OCI-LY3 (cell line): ENCODE results near the gene AQP9.

Experiments used
- H2AFZ ChIP-seq: fragments of 200-600, 300-600 bp; shearing (Covaris generic); 2 replicates; pipeline ENCODE4 v1.6.0; 2014; ENCODE audit warnings: antibody characterized with exemption, low read depth, low read length
- H3K27ac ChIP-seq: fragments of 200-600, 300-600 bp; sonication (generic); 2 replicates; pipeline ENCODE4 v1.5.1; 2014; ENCODE audit warnings: mild to moderate bottlenecking, low read length, moderate library complexity, mixed read lengths
- H3K27me3 ChIP-seq: fragments of 200-600, 300-600 bp; sonication (generic); 2 replicates; pipeline ENCODE4 v1.6.1; 2014; ENCODE audit warnings: low read depth, low read length, mixed read lengths
- H3K36me3 ChIP-seq: fragments of 200-600, 300-600 bp; sonication (generic); replicated peaks from 2 replicates; pipeline ENCODE3; 2014; ENCODE audit warnings: low read depth, low read length, mixed read lengths
- H3K4me1 ChIP-seq: fragments of 300-600, 200-600 bp; sonication (generic); 2 replicates; pipeline ENCODE4 v1.6.1; 2014; ENCODE audit warnings: low read length, mixed read lengths
- H3K4me2 ChIP-seq: fragments of 200-600, 300-600 bp; sonication (generic); 2 replicates; pipeline ENCODE4 v1.6.1; 2014; ENCODE audit warnings: low read length, mixed read lengths
- H3K4me3 ChIP-seq: fragments of 300-600, 200-600 bp; sonication (generic); 2 replicates; pipeline ENCODE4 v1.5.1; 2014; ENCODE audit warnings: antibody characterized with exemption, mild to moderate bottlenecking, low read length, moderate library complexity
- H3K79me2 ChIP-seq: fragments of 300-600, 200-600 bp; shearing (Covaris generic); 2 replicates; pipeline ENCODE4 v1.6.1; 2014; ENCODE audit warnings: mild to moderate bottlenecking, low read length, mixed read lengths
- H3K9ac ChIP-seq: fragments of 300-600, 200-600 bp; shearing (Covaris generic); 2 replicates; pipeline ENCODE4 v1.6.0; 2014; ENCODE audit warnings: mild to moderate bottlenecking, low read length, moderate library complexity
- H3K9me3 ChIP-seq: fragments of 200-600, 300-600 bp; shearing (Covaris generic); 2 replicates; pipeline ENCODE4 v1.6.1; 2014; ENCODE audit warnings: low read length, mixed read lengths; ENCODE audit not compliant: insufficient read depth
- H4K20me1 ChIP-seq: fragments of 200-600, 300-600 bp; sonication (generic); 2 replicates; pipeline ENCODE4 v1.6.1; 2016; ENCODE audit warnings: low read length, mixed read lengths; ENCODE audit not compliant: insufficient read depth
- CTCF ChIP-seq: fragments of 200-600, 300-600 bp; sonication (generic); IDR thresholded peaks from 2 replicates; pipeline ENCODE4 v1.5.1; 2014; ENCODE audit warnings: antibody characterized with exemption, low read length, low read depth
- EZH2phosphoT487 ChIP-seq: fragments of 200-600 bp; shearing (Covaris generic); IDR thresholded peaks from 2 replicates; pipeline ENCODE4 v1.6.1; 2018; ENCODE audit warnings: antibody characterized with exemption, mixed run types, low read depth

AQP9 gene

GRCh38 chr15:58139276-58139988 lies 1.3 kb downstream of the AQP9 start:
- H3K27me3 ChIP-seq, result no peaks in the 10 kb centered on the region
- no peaks in the 10 kb centered on the region for H3K79me2 ChIP-seq
- H4K20me1 ChIP-seq, result no peaks in the 10 kb centered on the region
- no peaks in the 10 kb centered on the region for H3K36me3 ChIP-seq
- 0 out of 2 replicates have a peak overlapping the region, but pooled peaks have one; percentile 10 for H2AFZ ChIP-seq
- H3K4me1 ChIP-seq, result peaks cover 32% of the 10 kb centered on the region
- H3K4me3 ChIP-seq, result 0 out of 2 replicates have a peak overlapping the region, but pooled peaks have one; percentile 61
- H3K4me2 ChIP-seq, result peak overlapping the region; percentile 83
- no peak overlapping the region for H3K27ac ChIP-seq
- TF ChIP-seq EZH2phosphoT487, result no peak
- no peaks in the 10 kb centered on the region for H3K9me3 ChIP-seq
- no peak overlapping the region for H3K9ac ChIP-seq

- H3K9ac ChIP-seq, result no peak overlapping the region
Observed at GRCh38 chr15:58139989-58140522, 1.9 kb downstream of the AQP9 start.

GRCh38 chr15:58141894-58142293 lies 3.7 kb downstream of the AQP9 start:
- H3K4me3 ChIP-seq, result no peak overlapping the region
- peaks cover 44% of the 10 kb centered on the region for H3K4me1 ChIP-seq
- H2AFZ ChIP-seq, result no peak overlapping the region
- H3K4me2 ChIP-seq, result no peak overlapping the region
- H3K79me2 ChIP-seq, result no peaks in the 10 kb centered on the region
- no peak for TF ChIP-seq CTCF
- TF ChIP-seq EZH2phosphoT487, result no peak
- H3K9me3 ChIP-seq, result no peaks in the 10 kb centered on the region
- H3K9ac ChIP-seq, result no peak overlapping the region
- H4K20me1 ChIP-seq, result no peaks in the 10 kb centered on the region
- no peaks in the 10 kb centered on the region for H3K27me3 ChIP-seq
- no peaks in the 10 kb centered on the region for H3K36me3 ChIP-seq
- no peak overlapping the region for H3K27ac ChIP-seq

More at GRCh38 chr15:58139989-58140522, 1.9 kb downstream of the AQP9 start:
- Histone ChIP-seq H2AFZ (0 out of 2 replicates have a peak overlapping the region, but pooled peaks have one; percentile 10), H3K4me3 (no peak overlapping the region), H3K27ac (no peak overlapping the region), H3K27me3 (no peaks in the 10 kb centered on the region), H3K79me2 (no peaks in the 10 kb centered on the region), H3K4me1 (peaks cover 32% of the 10 kb centered on the region), H3K9me3 (no peaks in the 10 kb centered on the region), H3K36me3 (no peaks in the 10 kb centered on the region), H3K4me2 (peak overlapping the region; percentile 83), H4K20me1 (no peaks in the 10 kb centered on the region)
- TF ChIP-seq EZH2phosphoT487, result no peak
- TF ChIP-seq CTCF, result no peak

GRCh38 chr15:58142827-58143461 lies 4.8 kb downstream of the AQP9 start:
- Histone ChIP-seq H3K27me3 (no peaks in the 10 kb centered on the region), H3K79me2 (no peaks in the 10 kb centered on the region), H3K36me3 (no peaks in the 10 kb centered on the region), H3K4me2 (no peak overlapping the region), H4K20me1 (no peaks in the 10 kb centered on the region), H3K9me3 (no peaks in the 10 kb centered on the region), H3K4me3 (no peak overlapping the region), H3K27ac (no peak overlapping the region), H3K4me1 (peaks cover 41% of the 10 kb centered on the region), H3K9ac (no peak overlapping the region), H2AFZ (no peak overlapping the region)
- TF ChIP-seq EZH2phosphoT487 (no peak), CTCF (no peak)
